ENCODE measurements around the gene SH2D6.

GRCh38 chr2:85439986-85440385, 21.5 kb downstream of the SH2D6 start:
- TF ChIP-seq EZH2 (IDR thresholded peaks at IDR 0.05; ENCODE audit: insufficient read depth, poor library complexity, severe bottlenecking) (no peak), EZH2phosphoT487 (IDR thresholded peaks at IDR 0.05; ENCODE audit: insufficient read depth, low read depth) (no peak)

All from GM23248 (cell line).